ENCODE results near the gene CMTM8.

The CMTM8 gene

DNA sequence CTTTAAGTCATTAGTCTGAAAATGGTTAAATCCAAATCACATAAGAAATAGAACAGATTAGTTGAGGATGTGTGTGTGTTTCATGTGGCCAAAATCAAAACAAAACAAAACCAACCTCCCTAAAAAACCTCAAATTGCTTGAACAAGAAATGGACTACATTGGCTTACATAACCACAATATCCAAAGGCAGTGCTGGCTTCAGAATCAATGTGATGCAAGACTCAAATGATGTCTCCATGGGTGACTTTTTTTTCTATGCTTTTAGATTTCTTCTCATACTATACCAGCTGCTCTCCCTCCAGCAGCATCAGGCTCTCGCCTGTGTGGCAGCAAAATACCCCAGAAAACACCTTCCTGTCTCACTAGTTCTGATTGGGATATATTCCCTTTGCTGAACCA is 36.0 kb upstream of the CMTM8 start:
- no CpG with 5 or more reads among the region's 1 CpG for WGBS (ENCODE audit: insufficient coverage, insufficient read length)
- H3K9me3 ChIP-seq (ENCODE audit: control insufficient read depth, insufficient read depth, low read length) = no peaks in the 10 kb centered on the region
- H3K27me3 ChIP-seq (ENCODE audit: control insufficient read depth, insufficient read depth, low read length) = no peaks in the 10 kb centered on the region
- H3K27ac ChIP-seq (ENCODE audit: low read length) = no peak overlapping the region
- H3K4me3 ChIP-seq (ENCODE audit: low read length) = no peak overlapping the region
- DNase-seq (ENCODE audit: low read depth, low spot score) = no peak
- no peaks in the 10 kb centered on the region for H3K36me3 ChIP-seq (ENCODE audit: control insufficient read depth, insufficient read depth, low read length)
- no peaks in the 10 kb centered on the region for H3K4me1 ChIP-seq (ENCODE audit: control insufficient read depth, insufficient read depth, low read length)

DNA sequence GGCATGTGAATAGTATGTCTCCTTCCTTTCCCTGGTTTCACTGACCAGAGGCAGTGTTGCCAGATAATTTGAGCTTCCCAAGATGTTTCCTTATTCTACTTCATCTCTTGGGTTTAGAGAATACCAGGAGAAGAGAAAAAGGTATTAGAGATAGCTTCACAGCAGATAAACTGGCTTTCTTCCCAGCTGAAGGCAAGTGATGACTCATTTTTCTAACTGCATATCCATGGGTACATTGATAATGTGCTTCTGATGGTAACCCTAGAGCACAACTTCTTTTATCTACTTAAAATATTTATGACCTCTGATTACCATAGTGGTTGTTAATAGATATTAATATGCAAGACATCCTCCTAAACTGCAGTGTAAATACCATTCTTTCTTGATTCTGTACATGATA is 34.6 kb upstream of the CMTM8 start:
- no peaks in the 10 kb centered on the region for H3K36me3 ChIP-seq (ENCODE audit: control insufficient read depth, insufficient read depth, low read length)
- no peaks in the 10 kb centered on the region for H3K27me3 ChIP-seq (ENCODE audit: control insufficient read depth, insufficient read depth, low read length)
- no peak for DNase-seq (ENCODE audit: low read depth, low spot score)
- H3K4me3 ChIP-seq (ENCODE audit: low read length) = no peak overlapping the region
- no peaks in the 10 kb centered on the region for H3K4me1 ChIP-seq (ENCODE audit: control insufficient read depth, insufficient read depth, low read length)
- H3K9me3 ChIP-seq (ENCODE audit: control insufficient read depth, insufficient read depth, low read length) = no peaks in the 10 kb centered on the region
- no peak overlapping the region for H3K27ac ChIP-seq (ENCODE audit: low read length)

DNA sequence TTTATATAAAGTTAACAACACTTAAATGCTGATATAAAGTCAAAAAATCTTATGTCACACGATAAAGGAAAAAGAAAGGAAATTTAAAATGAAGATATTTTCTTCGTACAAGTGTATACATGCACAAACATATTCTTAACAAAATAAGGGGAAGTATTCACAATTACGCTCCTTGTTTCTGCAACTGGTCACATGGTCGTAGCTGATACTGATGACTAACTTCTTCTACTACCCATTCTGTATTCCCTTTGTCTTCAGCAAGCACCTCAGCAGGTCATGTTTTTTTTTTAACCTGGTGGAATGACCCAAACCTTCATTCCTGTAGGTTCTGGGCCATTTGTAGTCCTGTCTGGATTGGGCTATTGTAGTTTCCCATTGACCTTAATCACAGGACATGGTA is 30.0 kb upstream of the CMTM8 start:
- no peaks in the 10 kb centered on the region for H3K36me3 ChIP-seq (ENCODE audit: control insufficient read depth, insufficient read depth, low read length)
- no CpG with 5 or more reads among the region's 4 CpGs for WGBS (ENCODE audit: insufficient coverage, insufficient read length)
- no peak for DNase-seq (ENCODE audit: low read depth, low spot score)

DNA sequence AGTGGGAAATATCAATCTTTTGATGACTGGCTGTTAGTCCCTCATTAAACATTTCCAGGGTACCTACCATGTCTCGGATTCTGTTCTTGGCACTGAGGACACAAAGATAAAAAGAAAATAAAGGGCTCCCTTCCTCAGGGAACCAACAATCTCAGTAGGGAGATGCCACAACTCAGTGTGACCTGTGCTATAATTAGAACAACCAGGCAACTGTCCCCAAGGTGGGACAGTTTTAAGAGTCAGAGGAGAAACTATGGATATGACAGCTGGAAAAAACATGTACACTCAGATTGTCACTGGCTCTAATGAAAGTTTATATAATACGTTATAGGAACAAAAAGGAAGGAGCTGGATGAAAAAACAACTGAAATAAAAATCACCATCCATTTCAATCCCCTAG is 23.3 kb upstream of the CMTM8 start:
- H3K9me3 ChIP-seq (ENCODE audit: control insufficient read depth, insufficient read depth, low read length) = no peaks in the 10 kb centered on the region
- no peaks in the 10 kb centered on the region for H3K36me3 ChIP-seq (ENCODE audit: control insufficient read depth, insufficient read depth, low read length)
- no peak overlapping the region for H3K4me3 ChIP-seq (ENCODE audit: low read length)
- DNase-seq (ENCODE audit: low read depth, low spot score) = no peak
- H3K4me1 ChIP-seq (ENCODE audit: control insufficient read depth, insufficient read depth, low read length) = no peaks in the 10 kb centered on the region
- WGBS (ENCODE audit: insufficient coverage, insufficient read length) = no CpG with 5 or more reads among the region's 2 CpGs
- no peak overlapping the region for H3K27ac ChIP-seq (ENCODE audit: low read length)
- no peaks in the 10 kb centered on the region for H3K27me3 ChIP-seq (ENCODE audit: control insufficient read depth, insufficient read depth, low read length)

More for the DNA sequence above, 30.0 kb upstream of the CMTM8 start:
- H3K27me3 ChIP-seq (ENCODE audit: control insufficient read depth, insufficient read depth, low read length) = no peaks in the 10 kb centered on the region
- no peak overlapping the region for H3K27ac ChIP-seq (ENCODE audit: low read length)
- H3K4me3 ChIP-seq (ENCODE audit: low read length) = no peak overlapping the region
- no peaks in the 10 kb centered on the region for H3K4me1 ChIP-seq (ENCODE audit: control insufficient read depth, insufficient read depth, low read length)
- H3K9me3 ChIP-seq (ENCODE audit: control insufficient read depth, insufficient read depth, low read length) = no peaks in the 10 kb centered on the region

DNA sequence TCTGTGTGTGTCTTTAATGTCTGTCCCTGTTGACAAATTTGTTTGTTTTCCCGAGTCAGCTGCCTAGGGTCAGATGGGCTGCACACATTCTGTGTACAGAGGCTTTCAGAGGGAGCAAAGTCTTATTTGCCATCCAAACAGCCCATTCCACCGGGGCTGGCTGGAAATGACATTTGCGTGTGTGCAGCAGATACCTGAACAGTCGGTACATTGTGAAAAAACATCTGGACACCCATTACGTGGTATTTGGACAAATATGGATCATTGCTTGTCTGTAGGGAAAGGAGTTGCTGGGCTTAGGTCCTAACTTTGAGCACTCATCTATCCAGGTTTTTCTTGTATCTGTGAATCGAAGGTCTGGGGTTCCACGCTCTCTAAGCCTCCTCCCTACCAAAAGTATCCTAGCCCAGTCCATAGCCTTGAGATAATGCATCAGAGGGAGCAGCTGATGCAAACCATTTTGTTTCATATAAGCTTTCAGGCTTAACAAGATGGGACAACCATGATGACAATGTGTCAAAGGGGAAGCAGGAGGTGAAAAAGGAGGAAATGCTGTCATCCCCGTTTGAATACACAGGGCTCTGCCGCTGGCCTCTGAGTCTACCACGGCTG is 22.2 kb upstream of the CMTM8 start:
- no peak overlapping the region for H3K27ac ChIP-seq (ENCODE audit: low read length)
- no peaks in the 10 kb centered on the region for H3K9me3 ChIP-seq (ENCODE audit: control insufficient read depth, insufficient read depth, low read length)
- H3K27me3 ChIP-seq (ENCODE audit: control insufficient read depth, insufficient read depth, low read length) = no peaks in the 10 kb centered on the region
- H3K36me3 ChIP-seq (ENCODE audit: control insufficient read depth, insufficient read depth, low read length) = no peaks in the 10 kb centered on the region
- no peaks in the 10 kb centered on the region for H3K4me1 ChIP-seq (ENCODE audit: control insufficient read depth, insufficient read depth, low read length)
- WGBS (ENCODE audit: insufficient coverage, insufficient read length) = no CpG with 5 or more reads among the region's 10 CpGs
- DNase-seq (ENCODE audit: low read depth, low spot score) = no peak
- H3K4me3 ChIP-seq (ENCODE audit: low read length) = no peak overlapping the region

- Histone ChIP-seq H3K27me3 (ENCODE audit: control insufficient read depth, insufficient read depth, low read length) (no peaks in the 10 kb centered on the region), H3K9me3 (ENCODE audit: control insufficient read depth, insufficient read depth, low read length) (no peaks in the 10 kb centered on the region), H3K27ac (ENCODE audit: low read length) (no peak overlapping the region), H3K4me1 (ENCODE audit: control insufficient read depth, insufficient read depth, low read length) (no peaks in the 10 kb centered on the region), H3K4me3 (ENCODE audit: low read length) (no peak overlapping the region), H3K36me3 (ENCODE audit: control insufficient read depth, insufficient read depth, low read length) (no peaks in the 10 kb centered on the region)
- no peak for DNase-seq (ENCODE audit: low read depth, low spot score)
- WGBS (ENCODE audit: insufficient coverage, insufficient read length) = no CpG with 5 or more reads among the region's 2 CpGs
Observed at GRCh38 chr3:32217339-32217738, 21.1 kb upstream of the CMTM8 start.

GRCh38 chr3:32219537-32219936 is 18.9 kb upstream of the CMTM8 start:
- no peaks in the 10 kb centered on the region for H3K36me3 ChIP-seq (ENCODE audit: control insufficient read depth, insufficient read depth, low read length)
- WGBS (ENCODE audit: insufficient coverage, insufficient read length) = no CpG with 5 or more reads among the region's 4 CpGs

DNA sequence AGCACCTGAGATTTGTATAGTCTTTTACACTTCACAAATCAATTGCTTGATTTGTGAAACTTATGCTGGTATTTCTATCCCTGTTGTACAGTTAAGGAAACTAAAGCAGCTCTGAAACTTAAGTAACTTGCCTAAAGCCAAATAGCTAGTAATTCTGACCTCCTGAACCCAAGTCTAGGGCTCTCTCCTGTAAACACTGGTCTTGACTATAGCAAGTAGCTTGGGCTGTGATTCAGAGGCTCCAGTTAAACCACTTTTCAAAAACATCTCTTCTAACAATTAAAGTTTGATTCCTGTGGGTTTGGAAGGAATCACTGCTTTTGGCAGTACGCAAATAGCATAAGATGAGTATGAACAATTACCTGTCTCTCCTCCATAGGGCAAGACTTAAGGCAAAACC is 18.5 kb upstream of the CMTM8 start:
- H3K4me1 ChIP-seq (ENCODE audit: control insufficient read depth, insufficient read depth, low read length) = no peaks in the 10 kb centered on the region
- H3K9me3 ChIP-seq (ENCODE audit: control insufficient read depth, insufficient read depth, low read length) = no peaks in the 10 kb centered on the region
- DNase-seq (ENCODE audit: low read depth, low spot score) = no peak
- no peaks in the 10 kb centered on the region for H3K36me3 ChIP-seq (ENCODE audit: control insufficient read depth, insufficient read depth, low read length)
- no CpG with 5 or more reads among the region's 1 CpG for WGBS (ENCODE audit: insufficient coverage, insufficient read length)
- no peak overlapping the region for H3K4me3 ChIP-seq (ENCODE audit: low read length)
- H3K27me3 ChIP-seq (ENCODE audit: control insufficient read depth, insufficient read depth, low read length) = no peaks in the 10 kb centered on the region
- no peak overlapping the region for H3K27ac ChIP-seq (ENCODE audit: low read length)

More at GRCh38 chr3:32219537-32219936, 18.9 kb upstream of the CMTM8 start:
- Histone ChIP-seq H3K27me3 (ENCODE audit: control insufficient read depth, insufficient read depth, low read length) (no peaks in the 10 kb centered on the region), H3K4me1 (ENCODE audit: control insufficient read depth, insufficient read depth, low read length) (no peaks in the 10 kb centered on the region), H3K9me3 (ENCODE audit: control insufficient read depth, insufficient read depth, low read length) (no peaks in the 10 kb centered on the region), H3K27ac (ENCODE audit: low read length) (no peak overlapping the region), H3K4me3 (ENCODE audit: low read length) (no peak overlapping the region)
- DNase-seq (ENCODE audit: low read depth, low spot score) = no peak

- H3K27ac ChIP-seq (ENCODE audit: low read length) = no peak overlapping the region
- H3K27me3 ChIP-seq (ENCODE audit: control insufficient read depth, insufficient read depth, low read length) = no peaks in the 10 kb centered on the region
- no peak for DNase-seq (ENCODE audit: low read depth, low spot score)
- H3K36me3 ChIP-seq (ENCODE audit: control insufficient read depth, insufficient read depth, low read length) = no peaks in the 10 kb centered on the region
- H3K4me1 ChIP-seq (ENCODE audit: control insufficient read depth, insufficient read depth, low read length) = no peaks in the 10 kb centered on the region
- no peak overlapping the region for H3K4me3 ChIP-seq (ENCODE audit: low read length)
- no CpG with 5 or more reads among the region's 3 CpGs for WGBS (ENCODE audit: insufficient coverage, insufficient read length)
- no peaks in the 10 kb centered on the region for H3K9me3 ChIP-seq (ENCODE audit: control insufficient read depth, insufficient read depth, low read length)
Observed at GRCh38 chr3:32222950-32223349, 15.5 kb upstream of the CMTM8 start.

- Histone ChIP-seq H3K9me3 (ENCODE audit: control insufficient read depth, insufficient read depth, low read length) (no peaks in the 10 kb centered on the region), H3K36me3 (ENCODE audit: control insufficient read depth, insufficient read depth, low read length) (no peaks in the 10 kb centered on the region), H3K27ac (ENCODE audit: low read length) (no peak overlapping the region), H3K4me1 (ENCODE audit: control insufficient read depth, insufficient read depth, low read length) (no peaks in the 10 kb centered on the region), H3K4me3 (ENCODE audit: low read length) (no peak overlapping the region), H3K27me3 (ENCODE audit: control insufficient read depth, insufficient read depth, low read length) (no peaks in the 10 kb centered on the region)
- no peak for DNase-seq (ENCODE audit: low read depth, low spot score)
- no CpG with 5 or more reads among the region's 5 CpGs for whole genome bisulfite sequencing (ENCODE audit: insufficient coverage, insufficient read length)
Observed at GRCh38 chr3:32224016-32224516, 14.4 kb upstream of the CMTM8 start.

- no peaks in the 10 kb centered on the region for H3K9me3 ChIP-seq (ENCODE audit: control insufficient read depth, insufficient read depth, low read length)
- no peak overlapping the region for H3K27ac ChIP-seq (ENCODE audit: low read length)
- WGBS (ENCODE audit: insufficient coverage, insufficient read length) = no CpG with 5 or more reads among the region's 2 CpGs
Observed at GRCh38 chr3:32226875-32227500, 11.5 kb upstream of the CMTM8 start.

More at GRCh38 chr3:32226875-32227500, 11.5 kb upstream of the CMTM8 start:
- DNase-seq (ENCODE audit: low read depth, low spot score) = no peak
- Histone ChIP-seq H3K27me3 (ENCODE audit: control insufficient read depth, insufficient read depth, low read length) (no peaks in the 10 kb centered on the region), H3K4me1 (ENCODE audit: control insufficient read depth, insufficient read depth, low read length) (no peaks in the 10 kb centered on the region), H3K4me3 (ENCODE audit: low read length) (no peak overlapping the region), H3K36me3 (ENCODE audit: control insufficient read depth, insufficient read depth, low read length) (no peaks in the 10 kb centered on the region)

All from iPS DF 6.9 (cell line).